A172 (cell line): Measurements from ENCODE around the gene GADD45GIP1. TPM values are rescaled to one million over a fixed set of nuclear protein-coding genes. Genes with fewer than 3 reads are reported as not detected.

Experiments used
- DNase-seq: peaks from one replicate; pipeline ENCODE4 v3.0.0-alpha.2; 2015; ENCODE audit warnings: low spot score
- total RNA-seq: library from RNA; depleted of rRNA; stranded (reverse); fragments of >200 nt; shearing (Covaris generic); gene quantifications from 2 replicates; pipeline ENCODE4 v1.2.3, GENCODE V29; 2014; rRNA removed

GADD45GIP1 gene
- total RNA-seq, 1 experiment from 2014 or later = 64.2 TPM

- no peak for DNase-seq
Observed at GRCh38 chr19:12907166-12907565, 49.9 kb downstream of the GADD45GIP1 start.

Other genes starting within 250 kb of the GADD45GIP1 start
- 9.3 and 14.5 TPM in 2 replicates for gene TNPO2, start 233.3 kb downstream of the GADD45GIP1 start, total RNA-seq
- 344 and 364 TPM in 2 replicates for gene TRIR, start 222.5 kb downstream of the GADD45GIP1 start, total RNA-seq
- gene GET3, start 219.7 kb downstream of the GADD45GIP1 start, total RNA-seq = 198 and 212 TPM in 2 replicates
- gene BEST2, start 205.4 kb downstream of the GADD45GIP1 start, total RNA-seq = not detected in 2 replicates
- 10.2 and 20.5 TPM in 2 replicates for gene HOOK2, start 181.7 kb downstream of the GADD45GIP1 start, total RNA-seq
- gene JUNB, start 165.7 kb downstream of the GADD45GIP1 start, total RNA-seq = 79.1 and 85.7 TPM in 2 replicates
- gene PRDX2, start 155.4 kb downstream of the GADD45GIP1 start, total RNA-seq = not detected in 2 replicates
- not detected in 2 replicates for gene THSD8, start 155.2 kb downstream of the GADD45GIP1 start, total RNA-seq
- gene RNASEH2A, start 150.6 kb downstream of the GADD45GIP1 start, total RNA-seq = 88.8 and 89.6 TPM in 2 replicates
- gene RTBDN, start 122.6 kb downstream of the GADD45GIP1 start, total RNA-seq = 3.4 TPM in 1 of 2 replicates, not detected in the other
- gene MAST1, start 118.7 kb downstream of the GADD45GIP1 start, total RNA-seq = 1.3 and 3.2 TPM in 2 replicates
- 61.3 and 74.4 TPM in 2 replicates for gene DNASE2, start 75.8 kb downstream of the GADD45GIP1 start, total RNA-seq
- gene KLF1, start 70.0 kb downstream of the GADD45GIP1 start, total RNA-seq = not detected in 2 replicates
- 25.0 and 25.8 TPM in 2 replicates for gene GCDH, start 66.1 kb downstream of the GADD45GIP1 start, total RNA-seq
- 0.12 and 0.28 TPM in 2 replicates for gene SYCE2, start 37.9 kb downstream of the GADD45GIP1 start, total RNA-seq
- gene FARSA, start 23.5 kb downstream of the GADD45GIP1 start, total RNA-seq = 98.2 and 99.1 TPM in 2 replicates
- gene CALR, start 18.6 kb downstream of the GADD45GIP1 start, total RNA-seq = 1,790 and 1,863 TPM in 2 replicates
- 180 and 185 TPM in 2 replicates for gene RAD23A, start 11.4 kb downstream of the GADD45GIP1 start, total RNA-seq
- gene DAND5, start 12.4 kb upstream of the GADD45GIP1 start, total RNA-seq = 0.10 and 0.36 TPM in 2 replicates
- gene NFIX, start 38.3 kb upstream of the GADD45GIP1 start, total RNA-seq = 17.0 and 25.7 TPM in 2 replicates
- not detected in 2 replicates for gene LYL1, start 145.6 kb upstream of the GADD45GIP1 start, total RNA-seq
- 46.7 and 49.1 TPM in 2 replicates for gene TRMT1, start 159.5 kb upstream of the GADD45GIP1 start, total RNA-seq
- gene NACC1, start 161.0 kb upstream of the GADD45GIP1 start, total RNA-seq = 85.9 and 101 TPM in 2 replicates
- 129 and 147 TPM in 2 replicates for gene STX10, start 193.2 kb upstream of the GADD45GIP1 start, total RNA-seq
- 37.3 and 61.1 TPM in 2 replicates for gene IER2, start 193.2 kb upstream of the GADD45GIP1 start, total RNA-seq